Epidermal melanocyte (primary cell): Measurements from ENCODE around the gene CRX.
"Not testable (repeated sequence)": the region's sequence is repeated elsewhere in the genome, so short reads cannot be mapped to it uniquely, and the experiment has no call there.

Experiments used
- DNase-seq: peaks from one replicate; pipeline ENCODE4 v3.0.0; 2011; ENCODE audit warnings: low spot score; ENCODE audit not compliant: insufficient read length

CRX gene

GRCh38 chr19:47803671-47804070 lies 18.1 kb upstream of the CRX start:
- DNase-seq, result not testable (repeated sequence)

GRCh38 chr19:47804451-47804850 lies 17.3 kb upstream of the CRX start, which contains the start of gene TPRX1:
Gene TPRX1, minus strand, starts transcription at chr19:47804551. Its CDS starts 12 bp downstream, at chr19:47804539.
- DNase-seq, result not testable (repeated sequence)

GRCh38 chr19:47805313-47805712 lies 16.4 kb upstream of the CRX start:
- no peak for DNase-seq

- DNase-seq, result no peak
These were observed 15.3 kb upstream of the CRX start for GRCh38 chr19:47806435-47806834.

- peak; percentile 42 for DNase-seq
These were observed 8.3 kb upstream of the CRX start for GRCh38 chr19:47813304-47813994.

- no peak for DNase-seq
These were observed 7.8 kb upstream of the CRX start for GRCh38 chr19:47813995-47814328.

- DNase-seq, result not testable (repeated sequence)
These were observed 5.5 kb upstream of the CRX start for GRCh38 chr19:47816270-47816669.

GRCh38 chr19:47818221-47818620 lies 3.5 kb upstream of the CRX start:
- DNase-seq, result not testable (repeated sequence)

GRCh38 chr19:47819858-47820257 lies 1.9 kb upstream of the CRX start:
- no peak for DNase-seq

GRCh38 chr19:47820410-47820809 lies 1.3 kb upstream of the CRX start:
- DNase-seq, result no peak

GRCh38 chr19:47824396-47824795 lies 2.7 kb downstream of the CRX start:
- DNase-seq, result no peak

- no peak for DNase-seq
These were observed 5.1 kb downstream of the CRX start for GRCh38 chr19:47826800-47827199.

- DNase-seq, result no peak
These were observed 11.0 kb downstream of the CRX start for GRCh38 chr19:47832723-47833122.

- DNase-seq, result no peak
These were observed 14.3 kb downstream of the CRX start for GRCh38 chr19:47836038-47836437.

- DNase-seq, result no peak
These were observed 17.7 kb downstream of the CRX start for GRCh38 chr19:47839411-47839810.

- DNase-seq, result no peak
These were observed 18.2 kb downstream of the CRX start for GRCh38 chr19:47839913-47840312.

GRCh38 chr19:47842941-47843340 lies 21.2 kb downstream of the CRX start:
- DNase-seq, result no peak

GRCh38 chr19:47848425-47848822 lies 26.7 kb downstream of the CRX start:
- no peak for DNase-seq

- no peak for DNase-seq
These were observed 27.2 kb downstream of the CRX start for GRCh38 chr19:47848823-47849473.

- DNase-seq, result no peak
These were observed 31.3 kb downstream of the CRX start for GRCh38 chr19:47853003-47853402.

- DNase-seq, result no peak
These were observed 32.7 kb downstream of the CRX start for GRCh38 chr19:47854459-47854858.

- DNase-seq, result not testable (repeated sequence)
These were observed 36.5 kb downstream of the CRX start for GRCh38 chr19:47858231-47858630.

- DNase-seq, result not testable (repeated sequence)
These were observed 37.0 kb downstream of the CRX start, which contains the start of gene TPRX2 for GRCh38 chr19:47858646-47859285. Gene TPRX2, plus strand, starts transcription at chr19:47859235. Its CDS starts 12 bp downstream, at chr19:47859247.
